ENCODE results near the gene SNW1. TPM values are rescaled to one million over a fixed set of nuclear protein-coding genes. Genes with fewer than 3 reads are reported as not detected.

Gene SNW1
- total RNA-seq, result 10 to 100 TPM; 48.3 to 58.2 (median 54.4) TPM

DNA sequence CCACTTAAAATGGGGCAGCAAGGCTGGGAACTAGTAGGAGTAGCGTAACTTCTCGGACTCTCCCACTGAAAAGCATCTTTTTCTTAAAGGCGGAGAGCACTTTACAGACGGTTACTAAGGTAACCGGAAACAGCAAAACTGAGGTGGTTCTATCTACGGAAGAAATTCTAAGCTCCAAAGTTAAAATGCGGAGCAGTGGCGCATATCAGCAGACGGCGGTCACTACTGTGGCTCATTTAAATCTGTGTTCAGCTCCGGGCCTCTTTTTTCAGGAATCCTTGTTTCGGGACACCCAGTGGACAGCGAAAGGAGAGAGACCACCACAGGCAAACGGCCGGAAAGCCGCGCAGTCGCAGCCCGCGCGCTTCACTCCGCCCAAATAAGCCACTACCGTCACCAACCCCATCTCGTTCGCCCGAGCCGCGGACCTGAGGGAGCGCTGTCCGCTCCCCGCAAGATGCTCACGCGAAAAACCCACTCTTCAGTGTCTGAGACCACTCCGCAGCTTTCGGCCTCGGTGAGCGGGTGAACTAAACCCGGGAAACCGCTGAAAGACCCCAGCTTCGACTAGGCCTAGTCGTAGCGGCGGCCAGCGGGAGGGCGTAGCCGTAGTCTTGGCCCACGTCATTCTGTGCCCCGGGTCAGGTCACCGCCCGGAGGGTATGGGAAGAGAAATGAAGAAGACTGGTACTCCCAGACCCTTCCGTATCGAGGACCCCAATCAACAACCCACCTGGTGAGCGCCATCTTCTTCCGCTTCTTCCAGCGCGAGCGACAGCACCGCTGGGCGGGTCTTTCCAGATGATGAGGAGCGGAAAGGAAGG, at the start of gene SNW1:
Gene SNW1 (minus strand): TSS at position 776 of the 824 bp plus-strand sequence. CDS start 29 bp downstream, at position 747.
- Histone ChIP-seq H3K27ac (peak within 1 kb of the TSS; percentile 96 to 97), H3K27me3 (no peaks in the 10 kb centered on the region), H3K36me3 (no peaks in the 10 kb centered on the region), H3K4me1 (peaks cover 0 to 3% of the 10 kb centered on the region in 2 donors), H3K9me3 (no peaks in the 10 kb centered on the region), H3K4me3 (peak within 1 kb of the TSS; percentile 78 to 98 (median 86))
- TF ChIP-seq CTCF (IDR thresholded peaks at IDR 0.05), result no peak
- TF ChIP-seq POLR2AphosphoS5 (IDR thresholded peaks at IDR 0.05), result peak; percentile 89 to 98 (median 95)
- peak; percentile 82 for TF ChIP-seq POLR2A (IDR thresholded peaks at IDR 0.05)
- peak; percentile 88 to 90 for DNase-seq (ENCODE audit: low spot score in 2 of 2)
- intact Hi-C loops (cut with DNase I; ENCODE audit: low total_unique reads), result no loop called here

DNA sequence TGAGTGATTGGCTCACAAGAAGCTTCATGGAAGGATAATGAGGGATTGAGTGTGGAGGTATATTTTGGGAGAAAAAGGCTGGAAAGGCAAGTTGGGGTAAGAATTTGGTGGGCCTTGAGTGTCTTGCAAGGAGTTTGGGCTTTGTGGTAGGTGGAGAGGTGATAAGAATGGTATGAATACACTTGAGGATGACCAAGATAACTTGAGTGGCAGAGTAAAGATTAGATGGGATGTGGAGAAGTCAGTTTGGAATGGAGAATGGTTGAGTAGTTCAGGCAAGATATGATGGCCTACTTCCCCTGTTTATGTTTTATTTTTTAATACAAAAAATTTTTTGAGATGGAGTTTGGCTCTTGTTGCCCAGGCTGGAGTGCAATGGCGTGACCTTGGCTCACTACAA, 48.1 kb upstream of the SNW1 start:
- no peaks in the 10 kb centered on the region for H3K4me1 ChIP-seq
- H3K9me3 ChIP-seq, result no peaks in the 10 kb centered on the region
- intact Hi-C loops (cut with DNase I; ENCODE audit: low total_unique reads), result no loop called here
- H3K27me3 ChIP-seq, result no peaks in the 10 kb centered on the region
- TF ChIP-seq POLR2AphosphoS5 (IDR thresholded peaks at IDR 0.05) (no peak), POLR2A (IDR thresholded peaks at IDR 0.05) (no peak), CTCF (IDR thresholded peaks at IDR 0.05) (no peak)
- no peaks in the 10 kb centered on the region for H3K36me3 ChIP-seq
- no peak overlapping the region for H3K27ac ChIP-seq
- DNase-seq (ENCODE audit: low spot score in 2 of 2), result no peak
- no peak overlapping the region for H3K4me3 ChIP-seq

- no peaks in the 10 kb centered on the region for H3K27me3 ChIP-seq
- intact Hi-C loops (cut with DNase I; ENCODE audit: low total_unique reads), result no loop called here
These were observed 47.3 kb upstream of the SNW1 start for GRCh38 chr14:77808250-77808649.

GRCh38 chr14:77805706-77806105, 44.8 kb upstream of the SNW1 start:
- Histone ChIP-seq H3K4me3 (no peak overlapping the region), H3K36me3 (no peaks in the 10 kb centered on the region), H3K4me1 (no peaks in the 10 kb centered on the region), H3K9me3 (no peaks in the 10 kb centered on the region), H3K27ac (no peak overlapping the region), H3K27me3 (no peaks in the 10 kb centered on the region)
- no peak for DNase-seq (ENCODE audit: low spot score in 2 of 2)
- no peak for TF ChIP-seq POLR2A (IDR thresholded peaks at IDR 0.05)
- no peak for TF ChIP-seq POLR2AphosphoS5 (IDR thresholded peaks at IDR 0.05)
- TF ChIP-seq CTCF (IDR thresholded peaks at IDR 0.05), result no peak
- intact Hi-C loops (cut with DNase I; ENCODE audit: low total_unique reads), result no loop called here

More at GRCh38 chr14:77808250-77808649, 47.3 kb upstream of the SNW1 start:
- Histone ChIP-seq H3K9me3 (no peaks in the 10 kb centered on the region), H3K4me1 (no peaks in the 10 kb centered on the region), H3K36me3 (no peaks in the 10 kb centered on the region), H3K27ac (no peak overlapping the region), H3K4me3 (no peak overlapping the region)
- DNase-seq (ENCODE audit: low spot score in 2 of 2), result no peak
- TF ChIP-seq POLR2A (IDR thresholded peaks at IDR 0.05) (no peak), CTCF (IDR thresholded peaks at IDR 0.05) (no peak), POLR2AphosphoS5 (IDR thresholded peaks at IDR 0.05) (no peak)

DNA sequence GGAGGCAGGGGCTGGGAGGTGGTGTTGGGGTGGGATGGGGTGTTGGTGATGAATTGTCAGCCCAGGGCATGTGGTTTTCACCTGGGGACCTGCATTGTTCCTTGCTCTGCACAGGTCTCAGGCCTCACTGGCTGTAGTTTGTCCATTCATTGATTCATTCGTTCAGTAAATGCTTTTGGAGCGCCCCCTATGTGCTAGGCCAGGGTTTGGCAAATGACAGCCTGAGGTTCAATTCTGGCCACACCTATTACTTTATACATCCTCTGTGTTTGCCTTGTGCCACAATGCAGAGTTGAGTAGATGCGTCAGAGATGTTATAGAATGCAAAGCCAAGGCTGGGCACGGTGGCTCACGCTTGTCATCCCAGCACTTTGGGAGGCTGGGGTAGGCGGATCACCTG, 43.6 kb upstream of the SNW1 start:
- intact Hi-C loops (cut with DNase I; ENCODE audit: low total_unique reads), result no loop called here
- no peaks in the 10 kb centered on the region for H3K9me3 ChIP-seq

More for the DNA sequence above, 43.6 kb upstream of the SNW1 start:
- H3K4me1 ChIP-seq, result no peaks in the 10 kb centered on the region
- no peaks in the 10 kb centered on the region for H3K36me3 ChIP-seq
- no peaks in the 10 kb centered on the region for H3K27me3 ChIP-seq
- H3K27ac ChIP-seq, result no peak overlapping the region
- H3K4me3 ChIP-seq, result no peak overlapping the region
- TF ChIP-seq CTCF (IDR thresholded peaks at IDR 0.05) (no peak), POLR2A (IDR thresholded peaks at IDR 0.05) (no peak), POLR2AphosphoS5 (IDR thresholded peaks at IDR 0.05) (no peak)
- no peak for DNase-seq (ENCODE audit: low spot score in 2 of 2)

All from breast epithelium (tissue), 4 donors.